Hematopoietic multipotent progenitor cell treated with erythropoietin and hydrocortisone succinate and interleukin-3 and kit ligand, for 8 days (in vitro differentiated cells): ENCODE data around the gene TTLL9.

ENCODE experiments used
- DNase-seq: peaks from one replicate; pipeline ENCODE4 v3.0.0-alpha.2; 2015

Gene TTLL9

GRCh38 chr20:31859266-31859997 is 11.0 kb upstream of the TTLL9 start:
- DNase-seq: no peak

GRCh38 chr20:31859998-31860380 is 10.4 kb upstream of the TTLL9 start:
- no peak for DNase-seq

DNA sequence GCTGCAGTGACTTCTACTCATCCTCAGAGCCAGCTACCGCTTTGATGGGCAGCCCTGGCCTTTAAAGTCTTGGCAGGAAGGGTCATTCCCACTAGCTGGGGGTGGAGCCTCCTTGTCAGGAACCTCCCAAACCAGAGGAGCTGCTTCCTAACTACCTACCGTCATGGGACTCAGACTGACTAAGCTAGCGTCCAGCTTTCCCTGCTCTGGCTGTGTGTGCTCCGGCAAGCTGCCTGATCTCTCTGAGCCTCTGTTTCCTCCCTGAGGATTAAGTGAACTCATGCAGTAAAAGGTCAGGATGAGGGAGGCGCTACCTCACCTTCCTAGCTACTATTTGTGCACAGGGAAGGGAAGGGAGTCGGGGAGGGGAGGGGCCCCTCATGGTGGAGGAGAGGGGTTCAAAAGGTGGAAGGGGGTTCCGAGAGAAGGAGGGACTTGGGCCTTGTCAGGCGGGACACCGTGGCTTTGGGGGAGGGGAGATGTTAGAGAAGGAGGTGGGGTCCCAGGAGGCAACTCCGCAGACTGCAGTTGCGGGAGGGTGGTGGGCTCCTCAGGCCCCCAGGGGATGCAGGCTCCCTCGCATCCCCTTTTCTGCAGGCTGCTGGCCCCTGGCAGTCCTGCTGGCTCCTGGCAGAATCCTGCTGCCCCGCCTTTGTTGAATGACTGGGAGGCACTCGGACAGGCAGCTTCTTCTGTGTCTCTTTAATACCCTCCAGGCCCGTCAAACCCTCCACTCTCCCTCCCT is 9.9 kb upstream of the TTLL9 start:
- DNase-seq: no peak

DNA sequence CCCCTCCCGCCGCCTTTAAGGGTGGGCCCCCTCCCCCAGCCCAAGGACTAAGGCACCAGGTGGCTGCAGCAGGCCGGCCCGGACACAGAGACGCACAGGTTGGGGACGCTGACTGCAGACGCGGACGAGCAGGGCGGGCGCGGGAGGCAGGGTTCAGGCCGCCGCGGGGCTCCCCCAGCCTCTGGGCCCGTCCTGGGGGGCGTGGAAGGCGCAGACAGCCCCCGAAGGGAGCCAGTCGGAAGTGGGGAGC is 9.4 kb upstream of the TTLL9 start:
- no peak for DNase-seq

GRCh38 chr20:31861385-31862156 is 8.9 kb upstream of the TTLL9 start:
- peak; percentile 48 for DNase-seq

DNA sequence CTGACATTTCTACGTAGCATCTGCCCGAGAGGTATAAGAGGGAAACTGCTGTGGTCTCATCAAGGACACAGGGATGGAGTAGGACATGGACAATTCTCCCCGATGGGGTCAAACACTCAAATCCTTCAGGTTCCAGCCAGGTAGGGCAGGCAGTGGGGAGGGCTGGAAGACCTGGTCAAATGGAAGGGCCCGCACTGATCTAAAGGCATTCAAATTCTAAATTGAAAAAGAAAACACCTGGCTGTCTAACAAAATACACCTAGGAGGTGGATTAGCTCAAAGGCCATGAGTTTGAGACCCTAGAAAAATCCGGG is 8.3 kb upstream of the TTLL9 start:
- no peak for DNase-seq

DNA sequence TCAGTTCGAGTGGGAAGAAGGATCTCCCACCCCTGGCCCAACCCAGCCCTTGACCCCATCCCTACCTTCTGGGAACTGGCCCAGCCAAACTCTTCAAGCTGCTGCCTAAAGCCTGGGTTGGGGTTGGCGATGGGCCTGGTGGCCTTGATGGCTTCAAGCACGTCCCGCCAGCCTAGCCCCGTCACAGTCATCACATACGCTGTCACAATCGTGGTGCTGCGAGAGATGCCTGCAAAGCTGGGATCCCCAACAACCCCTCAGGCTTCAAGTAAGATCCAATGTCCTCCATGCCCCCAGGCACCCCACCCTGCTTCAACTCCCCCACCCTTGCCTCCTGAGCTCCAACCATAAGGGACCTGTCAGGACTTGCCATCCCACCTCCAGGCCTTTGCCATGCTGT is 7.9 kb upstream of the TTLL9 start:
- DNase-seq: no peak

DNA sequence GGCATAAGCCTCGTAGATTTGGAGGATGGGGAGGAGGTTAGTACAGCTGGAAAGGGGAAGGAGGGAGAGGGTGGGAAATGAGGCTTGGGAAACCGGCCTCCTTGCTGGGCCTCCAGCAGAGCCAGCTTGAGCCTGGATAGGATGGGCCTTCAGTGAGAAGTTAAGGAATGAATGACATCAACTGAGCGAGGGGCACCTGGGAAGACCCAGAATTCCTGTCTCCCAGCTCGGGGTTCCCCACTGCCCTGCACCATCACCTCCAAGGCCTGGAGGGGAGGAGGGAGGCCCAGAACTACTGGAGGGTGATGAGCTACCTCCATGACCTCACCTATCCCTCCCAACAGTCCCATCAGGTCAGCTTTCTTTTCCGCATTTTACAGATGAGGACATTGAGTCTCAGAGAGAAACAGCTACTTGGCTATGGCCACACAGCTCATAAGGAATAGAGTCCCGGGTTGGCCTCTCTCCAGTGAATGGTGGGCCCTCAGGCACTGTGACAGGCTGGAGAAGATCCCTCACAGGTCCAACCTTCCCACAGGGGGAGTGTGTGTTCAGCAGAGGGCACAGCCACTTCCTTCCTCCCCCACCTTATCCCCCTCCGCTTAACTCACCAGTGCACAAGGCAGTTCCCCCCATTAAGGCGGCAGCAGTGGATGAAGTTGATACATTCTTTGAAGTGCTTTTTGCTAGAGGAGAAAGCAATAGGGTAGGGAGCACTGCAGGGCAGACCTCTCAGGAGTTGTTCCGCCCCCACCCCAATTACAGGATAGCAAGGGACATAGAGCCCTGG is 6.9 kb upstream of the TTLL9 start:
- DNase-seq: no peak

DNA sequence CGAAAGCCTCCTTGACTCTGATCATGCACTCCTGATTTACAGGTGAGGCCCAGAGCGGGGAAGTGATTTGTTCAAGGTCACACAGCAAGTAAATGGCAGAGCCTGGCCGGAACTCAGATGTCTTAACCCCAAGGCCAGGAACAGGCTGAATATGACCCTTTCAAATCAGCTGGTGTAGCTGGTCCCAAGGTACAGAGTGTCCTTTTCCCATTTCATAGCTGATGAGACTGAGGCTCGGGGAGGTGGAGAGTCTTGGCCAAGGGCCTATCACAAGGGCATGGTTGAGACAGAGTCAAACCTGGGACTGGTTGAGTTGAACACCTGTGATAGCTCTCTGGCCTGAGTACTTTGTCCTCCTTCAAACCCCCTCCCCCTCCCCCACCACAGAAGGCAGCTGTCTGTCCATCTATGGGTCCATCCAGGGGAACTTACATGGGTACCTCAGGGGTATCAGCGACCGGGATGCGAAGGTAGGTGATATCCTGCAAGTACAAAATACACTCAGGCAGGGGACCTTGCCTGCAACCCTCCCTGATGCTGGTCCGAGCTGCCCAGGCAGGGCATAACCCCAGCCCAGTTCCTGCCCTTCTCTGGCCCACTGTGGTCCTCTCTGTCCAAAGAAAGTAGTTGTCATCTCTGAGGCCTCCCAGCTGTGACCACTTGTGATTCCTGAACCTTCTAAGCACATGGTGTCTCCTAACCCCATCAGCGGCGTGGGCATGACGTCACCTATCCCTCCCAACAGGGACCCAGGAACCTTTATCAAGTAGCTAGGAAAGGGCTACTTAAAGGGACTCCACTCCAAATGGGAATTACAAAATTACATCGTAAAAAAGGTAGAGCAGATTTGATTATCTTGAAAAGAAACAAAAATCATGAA is 5.7 kb upstream of the TTLL9 start:
- DNase-seq: no peak

DNA sequence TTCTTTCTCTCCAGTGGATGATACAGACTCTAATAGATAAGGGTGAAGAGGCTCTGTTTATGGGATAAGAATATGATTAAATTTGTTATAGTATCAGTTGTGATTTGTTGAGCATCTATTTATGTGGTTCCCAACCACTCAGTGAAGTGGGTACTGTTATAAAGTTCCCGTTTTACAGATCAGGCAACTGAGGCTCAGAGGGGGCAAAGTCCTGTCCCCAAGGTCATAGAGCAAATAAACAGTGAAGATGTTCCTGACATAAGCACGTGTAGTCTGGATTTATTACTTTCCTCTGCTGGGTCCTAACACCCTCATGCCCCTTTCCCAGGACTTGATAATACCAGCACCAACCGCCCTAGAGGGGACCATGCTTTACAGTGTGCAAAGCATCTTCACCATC is 4.2 kb upstream of the TTLL9 start:
- DNase-seq: no peak

- no peak for DNase-seq
Observed at GRCh38 chr20:31868853-31869672, 1.4 kb upstream of the TTLL9 start.

GRCh38 chr20:31869673-31869941 is 827 bp upstream of the TTLL9 start:
- no peak for DNase-seq

- DNase-seq: no peak
Observed at GRCh38 chr20:31870726-31871617, 538 bp downstream of the TTLL9 start.

GRCh38 chr20:31871618-31871954 is 1.2 kb downstream of the TTLL9 start:
- no peak for DNase-seq

DNA sequence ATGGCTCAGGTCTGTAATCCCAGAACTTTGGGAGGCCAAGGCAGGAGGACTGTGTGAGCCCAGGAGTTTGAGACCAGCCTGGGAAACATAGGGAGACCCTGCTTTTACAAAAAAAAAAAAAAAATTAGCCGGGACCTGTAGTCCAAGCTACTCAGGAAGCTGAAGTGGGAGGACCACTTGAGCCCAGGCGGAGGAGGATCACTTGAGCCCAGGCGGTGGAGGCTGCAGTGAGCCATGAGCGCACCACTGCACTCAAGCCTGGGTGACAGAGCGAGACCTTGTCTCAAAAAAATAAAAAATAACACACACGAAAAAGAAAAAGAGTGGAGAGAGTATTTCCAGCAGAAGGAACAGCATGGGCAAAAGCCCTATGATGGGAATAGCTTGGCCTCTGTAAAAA is 2.0 kb downstream of the TTLL9 start:
- no peak for DNase-seq

DNA sequence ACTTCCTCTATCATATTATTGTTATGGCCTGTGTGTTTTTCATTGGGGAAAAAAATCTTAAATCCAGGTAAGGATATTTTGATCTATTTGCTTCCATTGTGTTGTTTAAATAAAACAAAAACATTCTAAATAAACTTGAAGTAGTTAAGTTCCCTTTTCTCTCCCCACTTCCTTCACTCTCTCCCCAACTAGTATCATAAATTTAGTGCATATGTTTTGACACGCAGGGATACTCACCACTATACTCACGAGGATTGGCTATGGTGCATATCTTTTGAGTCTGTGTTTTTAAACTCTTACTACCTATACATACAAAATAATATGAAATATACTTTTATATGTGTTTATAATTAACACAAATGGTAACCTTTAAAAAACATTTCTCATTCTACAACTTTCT is 5.2 kb downstream of the TTLL9 start:
- DNase-seq: no peak

DNA sequence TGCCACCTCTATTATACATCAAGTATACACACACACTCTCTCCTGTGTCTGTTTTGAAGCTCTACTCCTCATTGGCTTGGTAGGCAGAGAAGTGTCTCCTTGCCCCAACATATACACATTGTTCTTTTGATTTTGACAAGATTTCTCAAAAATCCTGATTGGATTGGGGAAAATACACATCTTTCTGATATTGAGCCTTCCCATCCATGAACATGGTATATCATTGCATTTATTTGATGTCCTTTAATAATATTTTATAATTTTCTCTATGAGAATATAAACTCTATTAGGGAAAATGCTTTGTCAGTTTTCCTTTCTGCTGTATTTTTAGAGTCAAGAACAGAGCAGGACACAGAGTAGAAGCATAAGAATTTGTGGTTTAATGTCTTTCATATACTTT is 7.2 kb downstream of the TTLL9 start:
- no peak for DNase-seq

DNA sequence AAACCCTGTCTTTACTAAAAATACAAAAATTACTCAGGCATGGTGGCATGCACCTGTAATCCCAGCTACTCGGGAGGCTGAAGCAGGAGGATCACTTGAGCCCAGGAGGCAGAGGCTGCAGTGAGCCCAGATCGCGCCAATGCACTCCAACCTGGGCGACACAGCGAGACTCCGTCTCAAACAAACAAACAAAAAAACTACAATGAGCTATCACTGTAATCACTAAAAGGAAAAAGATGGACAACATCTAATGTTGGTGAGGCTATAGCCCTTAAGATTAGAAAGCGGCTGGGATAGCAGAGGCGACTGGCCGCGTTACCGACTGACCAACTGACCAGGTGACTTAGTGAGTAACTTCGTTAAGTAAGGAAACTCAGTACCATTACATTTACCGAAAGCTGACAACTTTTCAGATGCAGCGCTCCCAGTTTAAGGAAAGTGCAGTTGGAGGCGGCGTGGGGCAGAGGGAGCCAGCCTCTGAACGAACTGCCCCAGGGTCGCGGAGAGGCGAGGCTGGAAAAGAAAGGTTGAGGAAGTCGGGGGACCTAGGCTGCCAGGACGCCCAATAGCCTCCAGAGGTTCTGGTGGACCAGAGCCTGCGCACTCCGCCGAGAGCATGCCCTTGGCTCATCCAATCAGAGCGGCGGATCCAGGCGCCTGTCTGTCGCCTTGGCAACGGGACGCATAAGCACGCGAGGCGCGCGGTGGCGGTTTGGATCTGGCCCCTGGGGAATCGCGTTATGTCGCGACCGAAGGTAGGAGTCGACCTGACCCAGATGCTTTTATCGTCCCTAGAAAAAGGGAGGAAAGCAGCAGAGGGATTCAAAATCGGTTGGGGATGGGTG is 8.9 kb downstream of the TTLL9 start:
- DNase-seq: peak; percentile 95

DNA sequence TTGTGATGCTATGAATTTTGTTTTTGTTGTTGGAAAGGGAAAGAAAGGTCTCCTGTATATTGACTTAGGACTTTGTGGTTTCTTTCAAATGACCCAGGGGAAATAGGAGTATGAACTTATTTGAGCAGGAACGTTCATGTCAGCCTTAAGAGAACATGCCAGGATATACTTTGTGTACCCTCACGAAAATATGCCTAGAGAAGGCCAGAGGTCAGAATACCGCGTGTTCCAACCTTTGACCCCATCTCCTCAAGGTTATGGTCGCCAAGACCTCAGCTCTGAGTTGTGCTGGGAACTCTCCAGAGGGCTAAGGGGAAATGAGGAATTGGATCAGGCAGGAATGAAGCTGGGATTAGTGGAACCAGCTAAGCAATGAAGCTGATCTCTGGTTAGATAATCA is 11.5 kb downstream of the TTLL9 start:
- DNase-seq: no peak

DNA sequence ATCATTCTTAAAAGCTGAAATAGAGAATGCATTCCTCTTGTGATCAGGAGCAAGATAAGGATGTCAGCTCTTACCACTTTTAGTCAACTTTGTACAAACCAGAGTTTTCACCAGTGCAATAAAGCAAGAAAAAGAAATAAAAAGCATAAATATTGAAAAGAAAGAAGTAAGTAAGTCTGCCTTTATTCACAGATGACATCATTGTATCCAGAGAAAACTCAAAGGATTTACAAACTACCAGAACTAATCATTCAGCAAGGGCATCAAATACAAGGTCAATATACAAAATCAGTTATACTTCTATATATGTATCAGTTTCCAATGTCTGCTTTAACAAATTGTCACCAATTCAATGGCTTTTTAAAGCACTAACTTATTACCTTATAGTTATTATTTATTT is 13.4 kb downstream of the TTLL9 start:
- DNase-seq: no peak
